ACC112 (cell line): ENCODE results near the gene HTR1D.
"Not testable (repeated sequence)": the region's sequence is repeated elsewhere in the genome, so short reads cannot be mapped to it uniquely, and the experiment has no call there.

ENCODE experiments used
- H2AFZ ChIP-seq: fragments of 200-600 bp; sonication (generic); one replicate; pipeline ENCODE4 v1.6.0; 2017; ENCODE audit warnings: antibody characterized with exemption, low read length; ENCODE audit not compliant: unreplicated experiment
- H3K27ac ChIP-seq: fragments of 200-600 bp; sonication (generic); 2 replicates; pipeline ENCODE4 v1.5.1; 2014; ENCODE audit warnings: low read depth, mild to moderate bottlenecking, antibody characterized with exemption, low read length, moderate library complexity
- H3K27me3 ChIP-seq: fragments of 200-600 bp; sonication (generic); 2 replicates; pipeline ENCODE4 v1.6.1; 2014; ENCODE audit warnings: mild to moderate bottlenecking, antibody characterized with exemption, low read length, moderate library complexity, mixed read lengths; ENCODE audit not compliant: insufficient read depth
- H3K36me3 ChIP-seq: fragments of 200-600 bp; sonication (generic); 2 replicates; pipeline ENCODE4 v1.6.1; 2016; ENCODE audit warnings: mild to moderate bottlenecking, antibody characterized with exemption, low read length, moderate library complexity, mixed read lengths; ENCODE audit not compliant: insufficient read depth
- H3K4me1 ChIP-seq: fragments of 200-600 bp; sonication (generic); one replicate; pipeline ENCODE4 v1.6.1; 2016; ENCODE audit warnings: low read length, mixed read lengths; ENCODE audit not compliant: insufficient read depth, unreplicated experiment, control insufficient read depth
- H3K4me3 ChIP-seq: fragments of 200-600 bp; sonication (generic); 2 replicates; pipeline ENCODE4 v1.5.1; 2014; ENCODE audit warnings: mild to moderate bottlenecking, low read depth, low read length
- H3K79me2 ChIP-seq: fragments of 200-600 bp; sonication (generic); one replicate; pipeline ENCODE4 v1.6.0; 2016; ENCODE audit warnings: low read length; ENCODE audit not compliant: control insufficient read depth, unreplicated experiment, insufficient read depth

HTR1D gene

GRCh38 chr1:23239638-23240295 is 22.5 kb upstream of the HTR1D start:
- no peaks in the 10 kb centered on the region for H3K27me3 ChIP-seq
- no peak overlapping the region for H3K4me3 ChIP-seq
- H3K4me1 ChIP-seq = no peaks in the 10 kb centered on the region
- H3K36me3 ChIP-seq = no peaks in the 10 kb centered on the region
- no peak overlapping the region for H2AFZ ChIP-seq
- H3K27ac ChIP-seq = no peak overlapping the region
- H3K79me2 ChIP-seq = no peaks in the 10 kb centered on the region

GRCh38 chr1:23238565-23238964 is 21.3 kb upstream of the HTR1D start:
- Histone ChIP-seq H3K36me3 (no peaks in the 10 kb centered on the region), H3K4me3 (no peak overlapping the region), H2AFZ (no peak overlapping the region), H3K79me2 (no peaks in the 10 kb centered on the region), H3K4me1 (no peaks in the 10 kb centered on the region), H3K27me3 (no peaks in the 10 kb centered on the region), H3K27ac (no peak overlapping the region)

- H3K4me3 ChIP-seq = no peak overlapping the region
- no peak overlapping the region for H2AFZ ChIP-seq
- no peaks in the 10 kb centered on the region for H3K36me3 ChIP-seq
- no peak overlapping the region for H3K27ac ChIP-seq
- no peaks in the 10 kb centered on the region for H3K79me2 ChIP-seq
- H3K27me3 ChIP-seq = no peaks in the 10 kb centered on the region
- no peaks in the 10 kb centered on the region for H3K4me1 ChIP-seq
Observed at GRCh38 chr1:23237508-23237907, 20.2 kb upstream of the HTR1D start.

GRCh38 chr1:23227806-23228205 is 10.5 kb upstream of the HTR1D start:
- no peak overlapping the region for H3K4me3 ChIP-seq
- H3K4me1 ChIP-seq = peaks cover 11% of the 10 kb centered on the region
- no peaks in the 10 kb centered on the region for H3K79me2 ChIP-seq
- no peak overlapping the region for H3K27ac ChIP-seq
- H2AFZ ChIP-seq = no peak overlapping the region
- H3K27me3 ChIP-seq = no peaks in the 10 kb centered on the region
- H3K36me3 ChIP-seq = no peaks in the 10 kb centered on the region

- no peaks in the 10 kb centered on the region for H3K36me3 ChIP-seq
- H3K27ac ChIP-seq = peak overlapping the region; percentile 5; the same call in 1 of the 2 replicates
- peak overlapping the region; percentile 82 for H2AFZ ChIP-seq
- peak overlapping the region; percentile 15; the same call in 1 of the 2 replicates for H3K4me3 ChIP-seq
- H3K79me2 ChIP-seq = no peaks in the 10 kb centered on the region
- H3K27me3 ChIP-seq = no peaks in the 10 kb centered on the region
- peaks cover 11% of the 10 kb centered on the region for H3K4me1 ChIP-seq
Observed at GRCh38 chr1:23224739-23225648, 7.7 kb upstream of the HTR1D start.

GRCh38 chr1:23223963-23224362 is 6.7 kb upstream of the HTR1D start:
- H3K4me1 ChIP-seq = peaks cover 11% of the 10 kb centered on the region
- not testable (repeated sequence) for H2AFZ ChIP-seq, H3K36me3 ChIP-seq, H3K79me2 ChIP-seq, H3K4me3 ChIP-seq, H3K27me3 ChIP-seq, H3K27ac ChIP-seq

- H3K79me2 ChIP-seq, H3K4me3 ChIP-seq, H3K36me3 ChIP-seq, H3K27me3 ChIP-seq, H3K27ac ChIP-seq, H2AFZ ChIP-seq: not testable (repeated sequence)
- H3K4me1 ChIP-seq = peaks cover 11% of the 10 kb centered on the region
Observed at GRCh38 chr1:23223490-23223951, 6.2 kb upstream of the HTR1D start.

- no peaks in the 10 kb centered on the region for H3K79me2 ChIP-seq
- H3K27me3 ChIP-seq = peaks cover 2% of the 10 kb centered on the region
- no peak overlapping the region for H3K4me3 ChIP-seq
- no peaks in the 10 kb centered on the region for H3K36me3 ChIP-seq
- H3K4me1 ChIP-seq = peaks cover 11% of the 10 kb centered on the region
- H2AFZ ChIP-seq = no peak overlapping the region
- H3K27ac ChIP-seq = no peak overlapping the region
Observed at GRCh38 chr1:23222742-23223141, 5.4 kb upstream of the HTR1D start.

- Histone ChIP-seq H3K36me3 (no peaks in the 10 kb centered on the region), H3K79me2 (no peaks in the 10 kb centered on the region)
Observed at GRCh38 chr1:23222331-23222730, 5.0 kb upstream of the HTR1D start.

GRCh38 chr1:23221107-23221506 is 3.8 kb upstream of the HTR1D start:
- H3K36me3 ChIP-seq = no peaks in the 10 kb centered on the region
- H3K27me3 ChIP-seq = peaks cover 19% of the 10 kb centered on the region
- peaks cover 11% of the 10 kb centered on the region for H3K4me1 ChIP-seq
- H3K79me2 ChIP-seq = no peaks in the 10 kb centered on the region
- H3K4me3 ChIP-seq = no peak overlapping the region
- H3K27ac ChIP-seq = no peak overlapping the region
- H2AFZ ChIP-seq = no peak overlapping the region

More at GRCh38 chr1:23222331-23222730, 5.0 kb upstream of the HTR1D start:
- H3K4me3 ChIP-seq = no peak overlapping the region
- peaks cover 11% of the 10 kb centered on the region for H3K4me1 ChIP-seq
- peaks cover 6% of the 10 kb centered on the region for H3K27me3 ChIP-seq
- no peak overlapping the region for H2AFZ ChIP-seq
- H3K27ac ChIP-seq = no peak overlapping the region
